CD14-positive monocyte (primary cell): ENCODE measurements around the gene ALAD. TPM values are rescaled to one million over a fixed set of nuclear protein-coding genes. Genes with fewer than 3 reads are reported as not detected.

Experiments
- DNase-seq, 3 donors: peaks; one replicate each; pipeline ENCODE4 v3.0.0-alpha.2; 2011 to 2022
- H2AFZ ChIP-seq: 2 replicates; pipeline ENCODE4 v1.6.0; 2012; ENCODE audit warnings: mild to moderate bottlenecking, low read depth, low read length, inconsistent platforms; ENCODE audit not compliant: insufficient read depth, poor library complexity, severe bottlenecking
- H3K27ac ChIP-seq, 2 donors: 1 replicate in 1 of 2; 2 replicates in 1 of 2; pipeline ENCODE4 v1.5.1; 2012 to 2013; ENCODE audit warnings: low read length in 2 of 2, control low read depth in 1 of 2, inconsistent platforms in 1 of 2, low read depth in 1 of 2, mild to moderate bottlenecking in 1 of 2
- H3K27me3 ChIP-seq, 2 donors: one replicate each; pipeline versions ENCODE4 v1.6.0 to v1.6.1; 2011 to 2013; ENCODE audit warnings: low read length in 2 of 2; ENCODE audit not compliant: control insufficient read depth in 2 of 2, insufficient read depth in 2 of 2
- H3K36me3 ChIP-seq, 2 donors: replicated peaks in 1 of 2; 1 replicate in 1 of 2; 2 replicates in 1 of 2; pipeline versions ENCODE4 v1.5.1 to v1.6.1; 2012 to 2013; ENCODE audit warnings: low read length in 2 of 2, control low read depth in 1 of 2, inconsistent platforms in 1 of 2, mild to moderate bottlenecking in 1 of 2; ENCODE audit not compliant: insufficient read depth in 2 of 2, control insufficient read depth in 1 of 2
- H3K4me1 ChIP-seq, 2 donors: 1 replicate in 1 of 2; 2 replicates in 1 of 2; pipeline versions ENCODE4 v1.5.1 to v1.6.1; 2012 to 2013; ENCODE audit warnings: low read length in 2 of 2, control low read depth in 1 of 2, inconsistent platforms in 1 of 2, mild to moderate bottlenecking in 1 of 2, moderate library complexity in 1 of 2; ENCODE audit not compliant: insufficient read depth in 2 of 2, control insufficient read depth in 1 of 2
- H3K4me2 ChIP-seq: replicated peaks from 2 replicates; pipeline ENCODE3; 2012; ENCODE audit warnings: low read length, moderate library complexity, mild to moderate bottlenecking; ENCODE audit not compliant: poor library complexity, severe bottlenecking; ENCODE audit errors: extremely low read depth
- H3K4me3 ChIP-seq, 3 experiments: fragments of 200-600 bp in 1 of 3; sonication (generic) in 1 of 3; replicated peaks in 1 of 3; 1 replicate in 2 of 3; 2 replicates in 1 of 3; pipeline ENCODE4 v1.5.1; 2011 to 2013; ENCODE audit warnings: low read length in 3 of 3, mild to moderate bottlenecking in 3 of 3, control low read depth in 2 of 3, low read depth in 2 of 3, inconsistent platforms in 1 of 3, moderate library complexity in 1 of 3
- H3K79me2 ChIP-seq: 2 replicates; pipeline ENCODE4 v1.6.0; 2012; ENCODE audit warnings: mild to moderate bottlenecking, control low read depth, inconsistent platforms, low read length, moderate library complexity; ENCODE audit not compliant: insufficient read depth
- H3K9ac ChIP-seq: 2 replicates; pipeline ENCODE4 v1.6.0; 2017; ENCODE audit warnings: low read length, mild to moderate bottlenecking; ENCODE audit not compliant: insufficient read depth, poor library complexity, severe bottlenecking
- H3K9me3 ChIP-seq, 2 donors: replicated peaks in 1 of 2; 1 replicate in 1 of 2; 2 replicates in 1 of 2; pipeline versions ENCODE4 v1.5.1 to v1.6.1; 2012 to 2013; ENCODE audit warnings: low read length in 2 of 2, control low read depth in 1 of 2; ENCODE audit not compliant: control insufficient read depth in 1 of 2, insufficient read depth in 1 of 2
- H4K20me1 ChIP-seq: 2 replicates; pipeline ENCODE4 v1.6.0; 2012; ENCODE audit warnings: mild to moderate bottlenecking, low read length, control low read depth, moderate library complexity; ENCODE audit not compliant: insufficient read depth
- H3K27ac Mint-ChIP-seq, 7 donors: one replicate each; pipeline ENCODE4 v1.8.0; 2020; ENCODE audit warnings: mild to moderate bottlenecking in 7 of 7, mixed read lengths in 7 of 7, moderate library complexity in 6 of 7, inconsistent platforms in 2 of 7
- H3K27me3 Mint-ChIP-seq, 3 donors: one replicate each; pipeline ENCODE4 v1.8.0; 2021 to 2022; ENCODE audit warnings: low read depth in 3 of 3, mild to moderate bottlenecking in 3 of 3, mixed read lengths in 3 of 3, moderate library complexity in 3 of 3, inconsistent platforms in 1 of 3
- H3K36me3 Mint-ChIP-seq, 2 donors: one replicate each; pipeline ENCODE4 v1.8.0; 2020; ENCODE audit warnings: mixed read lengths in 2 of 2, inconsistent platforms in 1 of 2, mild to moderate bottlenecking in 1 of 2
- H3K4me1 Mint-ChIP-seq: one replicate; pipeline ENCODE4 v1.8.0; 2020; ENCODE audit warnings: mild to moderate bottlenecking, mixed read lengths
- H3K4me3 Mint-ChIP-seq, 2 donors: one replicate each; pipeline ENCODE4 v1.8.0; 2020; ENCODE audit warnings: mild to moderate bottlenecking in 2 of 2, mixed read lengths in 2 of 2, moderate library complexity in 1 of 2
- H3K9me3 Mint-ChIP-seq, 7 donors: one replicate each; pipeline ENCODE4 v1.8.0; 2020 to 2022; ENCODE audit warnings: mixed read lengths in 7 of 7, mild to moderate bottlenecking in 6 of 7, moderate library complexity in 6 of 7, inconsistent platforms in 2 of 7
- WGBS: methylation state at CpG from one replicate; pipeline ENCODE4 v1.1.5; 2013; ENCODE audit warnings: missing lambda C conversion rate; ENCODE audit not compliant: insufficient coverage; 5-methylcytosine and 5-hydroxymethylcytosine counted together
- intact Hi-C, 2 donors: fragments of 100-400 bp; cut with micrococcal nuclease; formaldehyde crosslinking; loops; one replicate each; pipeline versions ENCODE4 v1.15.0 to v1.15.1; 2023
- polyA plus RNA-seq, 3 donors: library from polyadenylated mRNA; depleted of rRNA in 1 of 3; unstranded in 2 of 3; stranded (reverse) in 1 of 3; fragments of 300-500 nt in 2 of 3; fragments of >200 nt in 1 of 3; fragmentation: Illumina TruSeq in 2 of 3; gene quantifications; 1 replicate in 2 of 3; 2 replicates in 1 of 3; pipeline ENCODE4 v1.2.3, GENCODE V29; 2012 to 2021
- TF ChIP-seq, protein P1 (sequence below): fragments of 200-600 bp; IDR thresholded peaks from one replicate; pipeline ENCODE4 v1.8.0; 2022; ENCODE audit warnings: antibody characterized with exemption, mild to moderate bottlenecking

The ALAD gene
- polyA plus RNA-seq, 3 donors, result 17.1 to 24.6 (median 20.9) TPM

DNA sequence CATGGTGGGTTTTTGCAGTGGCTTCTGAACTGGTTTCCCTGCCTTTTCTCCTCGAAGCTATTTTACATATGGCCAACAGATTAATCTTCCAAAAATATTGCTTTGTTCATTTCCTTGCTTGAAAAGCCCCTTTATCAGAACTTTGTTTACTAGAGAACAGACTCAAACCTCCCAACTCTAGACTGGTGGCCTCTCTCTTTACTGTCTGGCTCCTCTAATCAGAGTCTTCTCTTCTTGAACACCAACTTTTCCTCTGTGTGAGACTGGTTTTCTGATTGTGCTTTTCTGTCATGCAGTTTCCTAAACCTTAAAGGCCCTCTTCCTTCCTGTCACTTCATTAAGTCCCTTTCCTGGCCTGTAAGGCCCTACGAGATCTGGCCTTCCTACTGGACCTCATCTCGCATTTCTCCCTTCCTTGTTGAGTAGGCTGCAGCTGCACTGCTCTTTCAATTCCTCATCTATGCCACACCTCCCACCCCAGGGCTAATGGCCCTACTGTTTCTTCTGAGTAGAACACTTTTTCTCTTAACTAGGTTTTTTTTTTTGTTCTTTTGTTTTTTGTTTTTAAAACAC is 15.2 kb upstream of the ALAD start:
- no peak overlapping the region for H3K4me3 Mint-ChIP-seq
- Histone ChIP-seq H3K4me2 (peak overlapping the region; percentile 34), H3K27ac (peak overlapping the region; percentile 22 to 82), H3K4me1 (peaks cover 24 to 26% of the 10 kb centered on the region in 2 donors), H3K9ac (no peak overlapping the region), H3K36me3 (no peaks in the 10 kb centered on the region), H3K27me3 (no peaks in the 10 kb centered on the region), H3K4me3 (no peak overlapping the region), H4K20me1 (no peaks in the 10 kb centered on the region), H2AFZ (peak overlapping the region; percentile 78), H3K9me3 (no peaks in the 10 kb centered on the region), H3K79me2 (no peaks in the 10 kb centered on the region)
- H3K27me3 Mint-ChIP-seq, result no peaks in the 10 kb centered on the region
- H3K36me3 Mint-ChIP-seq, result no peaks in the 10 kb centered on the region
- intact Hi-C loops, result no loop called here
- 35% methylated on average over 2 of the region's 3 CpGs for WGBS
- no peak overlapping the region for H3K27ac Mint-ChIP-seq
- TF ChIP-seq, protein P1, sequence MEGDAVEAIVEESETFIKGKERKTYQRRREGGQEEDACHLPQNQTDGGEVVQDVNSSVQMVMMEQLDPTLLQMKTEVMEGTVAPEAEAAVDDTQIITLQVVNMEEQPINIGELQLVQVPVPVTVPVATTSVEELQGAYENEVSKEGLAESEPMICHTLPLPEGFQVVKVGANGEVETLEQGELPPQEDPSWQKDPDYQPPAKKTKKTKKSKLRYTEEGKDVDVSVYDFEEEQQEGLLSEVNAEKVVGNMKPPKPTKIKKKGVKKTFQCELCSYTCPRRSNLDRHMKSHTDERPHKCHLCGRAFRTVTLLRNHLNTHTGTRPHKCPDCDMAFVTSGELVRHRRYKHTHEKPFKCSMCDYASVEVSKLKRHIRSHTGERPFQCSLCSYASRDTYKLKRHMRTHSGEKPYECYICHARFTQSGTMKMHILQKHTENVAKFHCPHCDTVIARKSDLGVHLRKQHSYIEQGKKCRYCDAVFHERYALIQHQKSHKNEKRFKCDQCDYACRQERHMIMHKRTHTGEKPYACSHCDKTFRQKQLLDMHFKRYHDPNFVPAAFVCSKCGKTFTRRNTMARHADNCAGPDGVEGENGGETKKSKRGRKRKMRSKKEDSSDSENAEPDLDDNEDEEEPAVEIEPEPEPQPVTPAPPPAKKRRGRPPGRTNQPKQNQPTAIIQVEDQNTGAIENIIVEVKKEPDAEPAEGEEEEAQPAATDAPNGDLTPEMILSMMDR, result no peak
- no peaks in the 10 kb centered on the region for H3K9me3 Mint-ChIP-seq
- no peaks in the 10 kb centered on the region for H3K4me1 Mint-ChIP-seq
- DNase-seq, result peak; percentile 32 to 34 (median 32)

DNA sequence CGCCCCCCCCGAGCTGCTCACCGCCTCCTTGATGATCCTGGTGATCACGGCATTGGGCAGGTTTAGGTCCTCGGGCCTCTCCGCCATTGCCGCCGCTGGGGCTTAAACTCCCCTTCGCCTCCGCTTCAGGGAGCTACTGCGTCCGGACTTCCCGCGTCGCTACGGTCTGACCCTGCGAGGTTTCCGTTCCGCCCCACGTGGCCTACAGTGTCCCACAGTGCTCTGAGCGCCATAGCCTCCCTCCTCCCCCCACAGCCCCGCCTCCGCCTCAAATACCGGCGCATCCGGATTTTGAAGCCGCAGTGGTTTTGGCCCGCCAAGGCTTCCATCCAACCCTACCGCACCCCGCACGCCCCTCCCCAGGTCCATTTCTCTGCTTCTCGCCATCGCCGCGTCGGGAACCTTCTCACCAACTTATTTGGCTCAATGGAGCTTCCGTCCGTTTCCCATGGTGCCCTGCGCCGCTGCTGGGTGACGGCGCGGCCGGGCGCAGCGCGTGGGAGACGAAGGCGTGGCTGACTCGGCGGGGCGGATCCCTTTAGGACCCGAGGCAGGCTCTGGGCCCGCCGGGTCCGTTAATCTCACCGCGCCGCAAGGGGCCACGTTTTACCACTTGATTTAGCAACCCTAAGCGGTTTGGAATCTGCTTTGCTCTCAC is 9.3 kb upstream of the ALAD start, which contains the start of the genes C9orf43 and POLE3:
Gene C9orf43, plus strand, starts transcription at position 541 of the 658 bp plus-strand sequence. CDS start 2,747 bp downstream, outside the sequence.
Gene POLE3, minus strand, starts transcription at position 469 of the 658 bp plus-strand sequence. Its CDS starts 382 bp downstream, at position 87.
- H2AFZ ChIP-seq, result peak within 1 kb of the TSS; percentile 88
- H3K9ac ChIP-seq, result peak within 1 kb of the TSS; percentile 84
- H3K4me1 ChIP-seq, result peaks cover 21 to 22% of the 10 kb centered on the region in 2 donors
- H3K36me3 Mint-ChIP-seq, result peaks cover 15 to 21% of the 10 kb centered on the region in 2 donors
- DNase-seq, result peak; percentile 92 to 93 (median 92)
- TF ChIP-seq, protein P1, result no peak
- H3K27ac ChIP-seq, result peak within 1 kb of the TSS; percentile 92 to 93
- no peaks in the 10 kb centered on the region for H4K20me1 ChIP-seq
- H3K9me3 Mint-ChIP-seq, result no peaks in the 10 kb centered on the region
- H3K9me3 ChIP-seq, result no peaks in the 10 kb centered on the region
- H3K4me3 ChIP-seq, result peak within 1 kb of the TSS; percentile 77 to 93 (median 88)
- peak within 1 kb of the TSS; percentile 84 for H3K4me2 ChIP-seq
- H3K79me2 ChIP-seq, result peaks cover 28% of the 10 kb centered on the region
- peak within 1 kb of the TSS; percentile 97 to 98 for H3K4me3 Mint-ChIP-seq
- H3K27me3 ChIP-seq, result no peaks in the 10 kb centered on the region
- WGBS, result 0% methylated on average over 56 of the region's 61 CpGs
- peaks cover 15 to 18% of the 10 kb centered on the region in 2 donors for H3K36me3 ChIP-seq
- H3K27ac Mint-ChIP-seq, result peak within 1 kb of the TSS; percentile 99 to 100 (median 100)
- intact Hi-C loops, result loop anchor here (5.0 kb wide), 2 partner anchors 133 to 172 kb away; partner anchors contain the start of genes CDC26 (in 1 of the 2) and PRPF4 (in 1 of the 2)
- no peaks in the 10 kb centered on the region for H3K27me3 Mint-ChIP-seq
- H3K4me1 Mint-ChIP-seq, result peaks cover 21% of the 10 kb centered on the region
